ENCODE data around the gene RDX. TPM values are rescaled to one million over a fixed set of nuclear protein-coding genes. Genes with fewer than 3 reads are reported as not detected.

The RDX gene
- total RNA-seq, 4 donors from 2014 or later: 35.3 to 62.9 (median 51.7) TPM

GRCh38 chr11:110327508-110327907 lies 31.1 kb upstream of the RDX start:
- no peaks in the 10 kb centered on the region for H3K36me3 ChIP-seq
- peaks cover 0 to 7% (median 0%) of the 10 kb centered on the region in 3 donors for H3K4me1 ChIP-seq
- H3K27me3 ChIP-seq: no peaks in the 10 kb centered on the region
- no peak overlapping the region for H3K4me3 ChIP-seq
- 78 to 83% methylated on average over 3 of the region's 3 CpGs for WGBS, 2 donors
- DNase-seq: no peak
- intact Hi-C loops (cut with DNase I): no loop called here
- no peak for TF ChIP-seq CTCF (IDR thresholded peaks at IDR 0.05)
- TF ChIP-seq POLR2A (IDR thresholded peaks at IDR 0.05): no peak
- H3K9me3 ChIP-seq: no peaks in the 10 kb centered on the region
- no peak overlapping the region for H3K27ac ChIP-seq

GRCh38 chr11:110323786-110324185 lies 27.4 kb upstream of the RDX start:
- Histone ChIP-seq H3K9me3 (no peaks in the 10 kb centered on the region), H3K36me3 (no peaks in the 10 kb centered on the region), H3K4me3 (no peak overlapping the region), H3K27ac (no peak overlapping the region), H3K27me3 (no peaks in the 10 kb centered on the region), H3K4me1 (peaks cover 0 to 5% (median 0%) of the 10 kb centered on the region in 3 donors)
- TF ChIP-seq POLR2A (IDR thresholded peaks at IDR 0.05): no peak
- no peak for TF ChIP-seq CTCF (IDR thresholded peaks at IDR 0.05)
- no peak for DNase-seq
- 92% methylated on average over 4 of the region's 4 CpGs for WGBS, 2 donors
- intact Hi-C loops (cut with DNase I): no loop called here

GRCh38 chr11:110319501-110319900 lies 23.1 kb upstream of the RDX start:
- TF ChIP-seq POLR2A (IDR thresholded peaks at IDR 0.05) (no peak), CTCF (IDR thresholded peaks at IDR 0.05) (no peak)
- no peak for DNase-seq
- Histone ChIP-seq H3K27ac (no peak overlapping the region), H3K4me3 (no peak overlapping the region), H3K4me1 (peaks cover 0 to 5% (median 0%) of the 10 kb centered on the region in 3 donors), H3K36me3 (no peaks in the 10 kb centered on the region), H3K27me3 (no peaks in the 10 kb centered on the region), H3K9me3 (no peaks in the 10 kb centered on the region)
- intact Hi-C loops (cut with DNase I): no loop called here
- 68 to 76% methylated on average over 3 of the region's 3 CpGs for WGBS, 2 donors

GRCh38 chr11:110318638-110319404 lies 22.4 kb upstream of the RDX start:
- no peak for DNase-seq
- no peak for TF ChIP-seq CTCF (IDR thresholded peaks at IDR 0.05)
- no peak for TF ChIP-seq POLR2A (IDR thresholded peaks at IDR 0.05)
- H3K9me3 ChIP-seq: no peaks in the 10 kb centered on the region
- H3K4me1 ChIP-seq: peaks cover 0 to 5% (median 0%) of the 10 kb centered on the region in 3 donors
- H3K4me3 ChIP-seq: no peak overlapping the region
- intact Hi-C loops (cut with DNase I): no loop called here
- no peaks in the 10 kb centered on the region for H3K36me3 ChIP-seq
- 36 to 79% methylated on average over 1 of the region's 1 CpG for WGBS, 2 donors
- no peaks in the 10 kb centered on the region for H3K27me3 ChIP-seq
- H3K27ac ChIP-seq: no peak overlapping the region

GRCh38 chr11:110317516-110317932 lies 21.1 kb upstream of the RDX start:
- no peak overlapping the region for H3K27ac ChIP-seq
- DNase-seq: no peak
- 28 to 29% methylated on average over 3 of the region's 3 CpGs for WGBS, 2 donors

More at GRCh38 chr11:110317516-110317932, 21.1 kb upstream of the RDX start:
- H3K36me3 ChIP-seq: no peaks in the 10 kb centered on the region
- H3K4me1 ChIP-seq: peaks cover 0 to 5% (median 1%) of the 10 kb centered on the region in 3 donors
- H3K4me3 ChIP-seq: no peak overlapping the region
- intact Hi-C loops (cut with DNase I): no loop called here
- TF ChIP-seq POLR2A (IDR thresholded peaks at IDR 0.05): no peak
- TF ChIP-seq CTCF (IDR thresholded peaks at IDR 0.05): no peak
- H3K9me3 ChIP-seq: no peaks in the 10 kb centered on the region
- H3K27me3 ChIP-seq: no peaks in the 10 kb centered on the region

All from esophagus squamous epithelium (tissue), 5 donors.